H1 (cell line): ENCODE results near the gene NRL.

Experiments
- CEBPB ChIP-seq: IDR thresholded peaks from 2 replicates; pipeline ENCODE4 v1.6.1; 2012; ENCODE audit warnings: low read depth, low read length
- CREB1 ChIP-seq: IDR thresholded peaks from 2 replicates; pipeline ENCODE4 v1.6.1; 2012; ENCODE audit warnings: inconsistent platforms
- EP300 ChIP-seq, 2 experiments: IDR thresholded peaks; 1 replicate in 1 of 2; 2 replicates in 1 of 2; pipeline ENCODE4 v1.6.1; 2011 to 2012; ENCODE audit warnings: low read depth in 2 of 2, low read length in 2 of 2, mild to moderate bottlenecking in 2 of 2, borderline replicate concordance in 1 of 2, inconsistent platforms in 1 of 2, moderate library complexity in 1 of 2
- POLR2A ChIP-seq, 2 experiments: IDR thresholded peaks; 1 replicate in 1 of 2; 2 replicates in 1 of 2; pipeline ENCODE4 v1.6.1; 2011; ENCODE audit warnings: low read depth in 2 of 2, low read length in 2 of 2, mild to moderate bottlenecking in 2 of 2; ENCODE audit errors: control extremely low read depth in 1 of 2
- SIN3A ChIP-seq, 2 experiments: IDR thresholded peaks in 1 of 2; conservative IDR thresholded peaks in 1 of 2; 2 replicates each; pipeline ENCODE4 v1.6.1; 2011 to 2012; ENCODE audit warnings: low read length in 2 of 2, improper control_type of control experiment in 1 of 2, low read depth in 1 of 2, mild to moderate bottlenecking in 1 of 2
- TF ChIP-seq, protein P1 (sequence below), 3 experiments: IDR thresholded peaks; 1 replicate in 2 of 3; 2 replicates in 1 of 3; pipeline versions ENCODE4 v1.5.1 to v1.6.1; 2011; ENCODE audit warnings: low read length in 3 of 3, mild to moderate bottlenecking in 3 of 3, inconsistent platforms in 2 of 3, low read depth in 1 of 3, moderate library complexity in 1 of 3; ENCODE audit not compliant: insufficient read depth in 1 of 3; ENCODE audit errors: control extremely low read depth in 1 of 3

DNA sequence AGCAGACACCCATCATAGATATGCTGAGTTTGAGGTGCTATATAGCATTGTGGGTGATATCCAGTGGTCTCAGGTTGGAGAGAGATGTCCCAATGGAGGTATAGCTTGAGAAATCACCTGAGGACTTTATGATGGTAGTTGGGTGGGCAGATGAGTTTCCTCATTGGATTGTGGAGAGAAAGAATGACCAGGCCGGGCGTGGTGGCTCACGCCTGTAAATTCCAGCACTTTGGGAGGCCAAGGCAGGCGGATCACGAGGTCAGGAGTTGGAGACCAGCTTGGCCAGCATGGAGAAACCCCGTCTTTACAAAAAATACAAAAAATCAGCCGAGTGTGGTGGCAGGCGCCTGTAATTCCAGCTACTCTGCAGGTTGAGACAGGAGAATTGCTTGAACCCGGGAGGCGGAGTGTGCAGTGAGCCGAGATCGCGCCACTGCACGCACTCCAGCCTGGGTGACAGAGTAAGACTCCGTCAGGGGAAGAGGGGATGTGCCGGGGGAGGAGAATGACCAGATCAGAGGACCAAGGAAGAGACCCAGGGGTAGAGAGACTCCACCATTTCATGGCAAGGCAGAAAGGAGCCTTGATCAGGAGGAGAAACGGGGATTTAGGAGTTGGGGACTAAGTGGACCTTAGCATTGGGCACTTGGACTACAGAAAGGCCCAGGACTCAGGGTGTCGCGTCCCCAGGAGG, 21.4 kb downstream of the NRL start:
- TF ChIP-seq, protein P1, sequence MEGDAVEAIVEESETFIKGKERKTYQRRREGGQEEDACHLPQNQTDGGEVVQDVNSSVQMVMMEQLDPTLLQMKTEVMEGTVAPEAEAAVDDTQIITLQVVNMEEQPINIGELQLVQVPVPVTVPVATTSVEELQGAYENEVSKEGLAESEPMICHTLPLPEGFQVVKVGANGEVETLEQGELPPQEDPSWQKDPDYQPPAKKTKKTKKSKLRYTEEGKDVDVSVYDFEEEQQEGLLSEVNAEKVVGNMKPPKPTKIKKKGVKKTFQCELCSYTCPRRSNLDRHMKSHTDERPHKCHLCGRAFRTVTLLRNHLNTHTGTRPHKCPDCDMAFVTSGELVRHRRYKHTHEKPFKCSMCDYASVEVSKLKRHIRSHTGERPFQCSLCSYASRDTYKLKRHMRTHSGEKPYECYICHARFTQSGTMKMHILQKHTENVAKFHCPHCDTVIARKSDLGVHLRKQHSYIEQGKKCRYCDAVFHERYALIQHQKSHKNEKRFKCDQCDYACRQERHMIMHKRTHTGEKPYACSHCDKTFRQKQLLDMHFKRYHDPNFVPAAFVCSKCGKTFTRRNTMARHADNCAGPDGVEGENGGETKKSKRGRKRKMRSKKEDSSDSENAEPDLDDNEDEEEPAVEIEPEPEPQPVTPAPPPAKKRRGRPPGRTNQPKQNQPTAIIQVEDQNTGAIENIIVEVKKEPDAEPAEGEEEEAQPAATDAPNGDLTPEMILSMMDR (IDR thresholded peaks at IDR 0.05; ENCODE audit: control extremely low read depth in 1 of 3, insufficient read depth in 1 of 3, low read depth in 1 of 3, low read length in 3 of 3) = no peak
- TF ChIP-seq EP300 (IDR thresholded peaks at IDR 0.05; ENCODE audit: borderline replicate concordance in 1 of 2, low read depth in 2 of 2, low read length in 2 of 2) = no peak
- TF ChIP-seq POLR2A (IDR thresholded peaks at IDR 0.05; ENCODE audit: control extremely low read depth in 1 of 2, low read depth in 2 of 2, low read length in 2 of 2) = no peak
- TF ChIP-seq CREB1 = no peak
- no peak for TF ChIP-seq CEBPB
- TF ChIP-seq SIN3A (conservative IDR thresholded peaks at IDR 0.05 in 1 of 2, IDR thresholded peaks at IDR 0.05 in 1 of 2; ENCODE audit: low read depth in 1 of 2, low read length in 2 of 2) = no peak
